Liver (tissue), 3 donors: ENCODE data around the gene SERP1.

Source experiments
- CTCF ChIP-seq: fragments of 150-350 bp; IDR thresholded peaks from 2 replicates; pipeline ENCODE4 v1.5.1; 2017; ENCODE audit warnings: improper control_type of control experiment, low read depth, low read length; ENCODE audit not compliant: missing input control
- EGR1 ChIP-seq, 2 donors: IDR thresholded peaks; 2 replicates each; pipeline ENCODE4 v1.6.1; 2016 to 2018; ENCODE audit warnings: antibody characterized with exemption in 2 of 2, low read depth in 2 of 2
- FOXA1 ChIP-seq: IDR thresholded peaks from 2 replicates; pipeline ENCODE4 v1.6.1; 2016; ENCODE audit warnings: antibody characterized with exemption
- GABPA ChIP-seq, 2 donors: IDR thresholded peaks in 1 of 2; conservative IDR thresholded peaks in 1 of 2; 2 replicates each; pipeline ENCODE4 v1.6.1; 2016; ENCODE audit warnings: antibody characterized with exemption in 2 of 2, mild to moderate bottlenecking in 1 of 2, moderate library complexity in 1 of 2
- HNF4A ChIP-seq, 2 donors: conservative IDR thresholded peaks; 2 replicates each; pipeline ENCODE4 v1.6.1; 2016; ENCODE audit warnings: antibody characterized with exemption in 2 of 2, mild to moderate bottlenecking in 2 of 2
- JUND ChIP-seq, 2 donors: IDR thresholded peaks; 2 replicates each; pipeline ENCODE4 v1.6.1; 2016; ENCODE audit warnings: antibody characterized with exemption in 2 of 2
- MAX ChIP-seq: IDR thresholded peaks from 2 replicates; pipeline ENCODE4 v1.6.1; 2016; ENCODE audit warnings: antibody characterized with exemption
- RAD21 ChIP-seq, 2 donors: IDR thresholded peaks; 2 replicates each; pipeline ENCODE4 v1.6.1; 2016; ENCODE audit warnings: antibody characterized with exemption in 2 of 2, mild to moderate bottlenecking in 2 of 2
- REST ChIP-seq: IDR thresholded peaks from 2 replicates; pipeline ENCODE4 v1.6.1; 2016; ENCODE audit warnings: antibody characterized with exemption, mild to moderate bottlenecking
- RXRA ChIP-seq, 2 donors: IDR thresholded peaks; 2 replicates each; pipeline ENCODE4 v1.6.1; 2017 to 2018; ENCODE audit warnings: antibody characterized with exemption in 2 of 2, mild to moderate bottlenecking in 1 of 2
- SP1 ChIP-seq: IDR thresholded peaks from 2 replicates; pipeline ENCODE4 v1.6.1; 2018; ENCODE audit warnings: antibody characterized with exemption, mild to moderate bottlenecking
- TAF1 ChIP-seq: conservative IDR thresholded peaks from 2 replicates; pipeline ENCODE4 v1.6.1; 2016; ENCODE audit warnings: antibody characterized with exemption, mild to moderate bottlenecking
- YY1 ChIP-seq: IDR thresholded peaks from 2 replicates; pipeline ENCODE4 v1.6.1; 2016; ENCODE audit warnings: antibody characterized with exemption, mild to moderate bottlenecking
- ZBTB33 ChIP-seq: IDR thresholded peaks from 2 replicates; pipeline ENCODE4 v1.6.1; 2016; ENCODE audit warnings: antibody characterized with exemption
- donor health status: healthy.
- donor health status: healthy.

GRCh38 chr3:150543531-150543930 lies 2.8 kb downstream of the SERP1 start:
- TF ChIP-seq CTCF (no peak), GABPA (IDR thresholded peaks at IDR 0.05 in 1 of 2, conservative IDR thresholded peaks at IDR 0.05 in 1 of 2) (no peak), REST (no peak), YY1 (no peak), RXRA (IDR thresholded peaks at IDR 0.05) (no peak), JUND (IDR thresholded peaks at IDR 0.05) (no peak), EGR1 (IDR thresholded peaks at IDR 0.05; ENCODE audit: low read depth in 2 of 2) (no peak), TAF1 (no peak), SP1 (no peak), FOXA1 (no peak), ZBTB33 (no peak), MAX (no peak), HNF4A (conservative IDR thresholded peaks at IDR 0.05) (no peak), RAD21 (IDR thresholded peaks at IDR 0.05) (no peak)
